ENCODE measurements around the gene SCML2.
"Not testable (repeated sequence)": the region's sequence is repeated elsewhere in the genome, so short reads cannot be mapped to it uniquely, and the experiment has no call there.

DNA sequence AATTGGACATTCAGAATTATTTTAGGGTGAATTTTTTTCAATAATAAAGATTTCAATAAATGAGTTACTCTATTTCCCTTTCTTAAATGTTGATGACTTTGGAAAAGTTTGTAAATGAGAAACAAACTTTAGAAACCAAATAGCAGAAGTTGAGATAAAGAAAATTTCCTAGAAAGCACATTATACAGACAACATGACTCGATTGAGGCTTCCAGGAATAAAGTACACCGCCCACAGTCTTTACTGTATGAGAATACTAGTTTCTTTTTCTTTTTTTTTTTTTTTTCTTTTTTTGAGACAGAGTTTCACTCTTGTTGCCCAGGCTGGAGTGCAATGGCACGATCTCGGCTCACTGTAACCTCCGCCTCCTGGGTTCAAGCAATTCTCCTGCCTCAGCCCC, 14.6 kb upstream of the SCML2 start:
- not testable (repeated sequence) for TF ChIP-seq CTCF, POLR2A, EP300 (IDR thresholded peaks at IDR 0.05)
